IPS-18a (cell line): ENCODE measurements around the gene SMC2.

Source experiments
- H3K27ac ChIP-seq: one replicate; pipeline ENCODE4 v1.5.1; 2013; ENCODE audit warnings: low read length
- H3K27me3 ChIP-seq: one replicate; pipeline ENCODE4 v1.6.1; 2013; ENCODE audit warnings: mild to moderate bottlenecking, low read length; ENCODE audit not compliant: control insufficient read depth, insufficient read depth
- H3K36me3 ChIP-seq: one replicate; pipeline ENCODE4 v1.6.1; 2013; ENCODE audit warnings: low read depth, low read length; ENCODE audit not compliant: control insufficient read depth
- H3K4me1 ChIP-seq: one replicate; pipeline ENCODE4 v1.6.1; 2013; ENCODE audit warnings: low read depth, low read length; ENCODE audit not compliant: control insufficient read depth
- H3K4me3 ChIP-seq: one replicate; pipeline ENCODE4 v1.5.1; 2013; ENCODE audit warnings: low read length
- H3K9ac ChIP-seq: one replicate; pipeline ENCODE4 v1.6.1; 2013; ENCODE audit warnings: mild to moderate bottlenecking, low read length, moderate library complexity
- H3K9me3 ChIP-seq: one replicate; pipeline ENCODE4 v1.6.1; 2013; ENCODE audit warnings: low read depth, low read length; ENCODE audit not compliant: control insufficient read depth

The SMC2 gene

GRCh38 chr9:104093647-104094533, at the start of gene SMC2:
TSS of gene SMC2 (plus strand) at chr9:104094309. CDS start at chr9:104095385, 1,076 bp downstream.
- H3K4me1 ChIP-seq = peaks cover 13% of the 10 kb centered on the region
- peak within 1 kb of the TSS; percentile 96 for H3K9ac ChIP-seq
- no peaks in the 10 kb centered on the region for H3K27me3 ChIP-seq
- peak within 1 kb of the TSS; percentile 89 for H3K27ac ChIP-seq
- H3K4me3 ChIP-seq = peak within 1 kb of the TSS; percentile 98
- H3K9me3 ChIP-seq = no peaks in the 10 kb centered on the region
- H3K36me3 ChIP-seq = peaks cover 4% of the 10 kb centered on the region

GRCh38 chr9:104068546-104068945, 25.6 kb upstream of the SMC2 start:
- Histone ChIP-seq H3K27ac (no peak overlapping the region), H3K27me3 (no peaks in the 10 kb centered on the region), H3K9me3 (no peaks in the 10 kb centered on the region), H3K4me3 (no peak overlapping the region), H3K36me3 (no peaks in the 10 kb centered on the region), H3K4me1 (no peaks in the 10 kb centered on the region), H3K9ac (no peak overlapping the region)

DNA sequence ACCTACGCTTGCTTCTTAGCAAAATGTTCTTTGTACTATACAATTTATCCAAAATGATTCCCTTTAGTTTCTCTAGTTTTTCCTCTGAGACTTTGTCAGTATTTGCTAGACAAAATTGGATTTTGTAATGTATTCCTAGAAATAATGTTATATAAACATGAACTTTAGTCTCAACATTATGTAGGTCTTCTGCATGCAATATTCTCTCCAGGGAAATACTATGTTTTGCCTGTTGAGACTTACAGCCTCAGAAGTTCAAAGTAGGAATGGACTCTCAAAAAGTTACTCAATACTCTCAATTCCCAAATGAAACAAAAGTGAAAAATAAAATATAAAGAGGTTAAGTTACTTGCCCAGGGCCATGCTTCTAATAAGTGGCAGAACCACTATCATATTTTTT, 24.8 kb upstream of the SMC2 start:
- Histone ChIP-seq H3K4me1 (no peaks in the 10 kb centered on the region), H3K4me3 (no peak overlapping the region), H3K27ac (no peak overlapping the region), H3K36me3 (no peaks in the 10 kb centered on the region), H3K27me3 (no peaks in the 10 kb centered on the region), H3K9me3 (no peaks in the 10 kb centered on the region), H3K9ac (no peak overlapping the region)

DNA sequence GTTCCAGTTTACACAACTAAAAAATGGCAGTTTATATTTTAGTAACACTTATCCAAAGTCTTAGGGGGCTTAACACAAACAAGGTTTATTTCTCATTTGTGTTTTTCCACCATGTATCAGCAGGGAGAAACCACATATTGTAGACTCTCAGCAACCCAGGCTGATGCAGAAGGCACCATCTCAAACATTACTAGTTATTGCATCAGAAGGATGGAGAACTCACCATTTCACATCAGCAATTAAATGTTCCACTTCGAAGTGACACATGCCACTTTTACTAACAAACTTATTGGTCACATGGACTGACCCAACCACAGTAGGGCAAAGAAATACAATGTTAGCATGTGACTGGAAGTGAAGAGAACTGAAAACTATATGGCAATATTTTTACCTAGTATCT, 22.5 kb upstream of the SMC2 start:
- Histone ChIP-seq H3K27me3 (no peaks in the 10 kb centered on the region), H3K27ac (no peak overlapping the region), H3K4me1 (no peaks in the 10 kb centered on the region), H3K9ac (no peak overlapping the region), H3K36me3 (no peaks in the 10 kb centered on the region), H3K4me3 (no peak overlapping the region), H3K9me3 (no peaks in the 10 kb centered on the region)

GRCh38 chr9:104073098-104073769, 20.9 kb upstream of the SMC2 start:
- Histone ChIP-seq H3K27ac (no peak overlapping the region), H3K4me3 (no peak overlapping the region), H3K36me3 (no peaks in the 10 kb centered on the region), H3K4me1 (no peaks in the 10 kb centered on the region), H3K27me3 (no peaks in the 10 kb centered on the region), H3K9ac (no peak overlapping the region), H3K9me3 (no peaks in the 10 kb centered on the region)

GRCh38 chr9:104073770-104074133, 20.4 kb upstream of the SMC2 start:
- no peaks in the 10 kb centered on the region for H3K4me1 ChIP-seq
- no peaks in the 10 kb centered on the region for H3K36me3 ChIP-seq
- H3K27ac ChIP-seq = no peak overlapping the region
- no peaks in the 10 kb centered on the region for H3K27me3 ChIP-seq
- H3K9me3 ChIP-seq = peaks cover 1% of the 10 kb centered on the region
- no peak overlapping the region for H3K4me3 ChIP-seq
- H3K9ac ChIP-seq = no peak overlapping the region

DNA sequence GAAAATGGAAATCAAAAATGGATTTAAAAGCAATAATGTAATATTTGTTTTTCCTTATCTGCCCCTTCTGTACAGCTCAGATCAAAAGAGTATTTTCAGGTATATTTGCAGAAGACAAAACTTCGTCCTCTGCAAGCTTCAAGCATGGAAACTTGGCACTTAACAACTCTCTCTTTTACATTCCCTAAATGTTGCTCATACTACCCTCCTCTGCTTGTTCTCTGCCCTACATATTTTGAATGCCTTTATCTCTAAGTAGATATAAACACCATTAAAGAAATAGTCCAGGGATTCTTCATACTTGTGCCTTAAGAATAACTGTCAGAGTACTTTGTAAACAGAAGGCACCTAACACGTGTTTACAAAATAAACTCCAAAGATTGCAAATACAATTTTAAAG, 19.2 kb upstream of the SMC2 start:
- H3K4me3 ChIP-seq = no peak overlapping the region

GRCh38 chr9:104075801-104076753, 18.0 kb upstream of the SMC2 start:
- H3K27ac ChIP-seq = no peak overlapping the region
- no peaks in the 10 kb centered on the region for H3K27me3 ChIP-seq
- no peak overlapping the region for H3K9ac ChIP-seq

More for the DNA sequence above, 19.2 kb upstream of the SMC2 start:
- Histone ChIP-seq H3K4me1 (no peaks in the 10 kb centered on the region), H3K9ac (no peak overlapping the region), H3K9me3 (peaks cover 7% of the 10 kb centered on the region), H3K27ac (no peak overlapping the region), H3K27me3 (no peaks in the 10 kb centered on the region), H3K36me3 (no peaks in the 10 kb centered on the region)

GRCh38 chr9:104078596-104078995, 15.5 kb upstream of the SMC2 start:
- no peak overlapping the region for H3K4me3 ChIP-seq
- H3K36me3 ChIP-seq = no peaks in the 10 kb centered on the region
- no peaks in the 10 kb centered on the region for H3K4me1 ChIP-seq
- peaks cover 15% of the 10 kb centered on the region for H3K9me3 ChIP-seq
- H3K27ac ChIP-seq = no peak overlapping the region
- H3K9ac ChIP-seq = no peak overlapping the region
- H3K27me3 ChIP-seq = no peaks in the 10 kb centered on the region

More at GRCh38 chr9:104075801-104076753, 18.0 kb upstream of the SMC2 start:
- Histone ChIP-seq H3K36me3 (no peaks in the 10 kb centered on the region), H3K4me3 (no peak overlapping the region), H3K4me1 (no peaks in the 10 kb centered on the region), H3K9me3 (peaks cover 15% of the 10 kb centered on the region)

- Histone ChIP-seq H3K9me3 (peaks cover 15% of the 10 kb centered on the region), H3K9ac (no peak overlapping the region), H3K4me3 (no peak overlapping the region), H3K27me3 (no peaks in the 10 kb centered on the region), H3K36me3 (no peaks in the 10 kb centered on the region), H3K4me1 (peaks cover 4% of the 10 kb centered on the region), H3K27ac (no peak overlapping the region)
Observed at GRCh38 chr9:104080983-104081382, 13.1 kb upstream of the SMC2 start.

DNA sequence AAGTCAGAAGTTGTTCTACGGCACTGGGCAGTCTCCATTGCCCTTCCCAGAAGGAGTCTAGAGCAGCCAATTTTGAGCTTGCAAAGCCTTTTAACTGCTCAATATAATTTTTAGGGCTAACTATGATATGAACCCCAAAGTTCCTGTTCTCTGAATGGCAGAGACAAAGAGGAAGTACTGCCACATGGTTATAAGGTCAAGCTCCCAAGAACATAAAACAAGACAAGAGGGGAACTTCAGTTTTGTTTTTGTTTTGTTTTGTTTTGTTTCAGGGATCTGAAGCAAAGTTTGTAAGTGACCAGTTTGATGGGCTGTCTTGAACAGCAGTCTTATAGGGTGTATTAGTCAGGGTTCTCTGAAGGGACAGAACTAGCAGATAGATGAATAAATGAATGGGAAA, 11.9 kb upstream of the SMC2 start:
- Histone ChIP-seq H3K9ac (no peak overlapping the region), H3K4me1 (peaks cover 4% of the 10 kb centered on the region), H3K27ac (no peak overlapping the region), H3K4me3 (no peak overlapping the region), H3K36me3 (no peaks in the 10 kb centered on the region), H3K27me3 (no peaks in the 10 kb centered on the region), H3K9me3 (peaks cover 15% of the 10 kb centered on the region)
